GM12878 (cell line): Measurements from ENCODE around the gene SPATA3. TPM values are rescaled to one million over a fixed set of nuclear protein-coding genes. Genes with fewer than 3 reads are reported as not detected.

Experiments
- ATAC-seq: fragments of 200-7000 bp; cut with Tn5 transposase; 3 replicates; pipeline ENCODE4 v1.9.1; 2020; ENCODE audit warnings: mild to moderate bottlenecking, moderate library complexity
- BruUV-seq: library from RNA; stranded (reverse); fragments of 400-500 nt; replicated peaks from 2 replicates; lab custom pipeline; 2021; lab: Mats Ljungman, UMichigan
- CTCF ChIA-PET: fragments of 300-600 bp; sonication (Branson Sonifier 250); formaldehyde crosslinking; extraction: SDS; loops from one replicate; lab custom pipeline; 2021; ENCODE audit warnings: inconsistent platforms; lab: Yijun Ruan, JAX
- POLR2A ChIA-PET: fragments of 350-600 bp; formaldehyde crosslinking; extraction: SDS; loops from one replicate; lab custom pipeline; 2021; ENCODE audit warnings: inconsistent platforms; lab: Charles Lee
- RAD21 ChIA-PET: fragments of 300-600 bp; sonication (Branson Sonifier 250); formaldehyde crosslinking; loops from one replicate; lab custom pipeline; 2023; ENCODE audit warnings: antibody characterized with exemption; ENCODE audit not compliant: unreplicated experiment; lab: Charles Lee
- SMC1A ChIA-PET: fragments of 300-600 bp; sonication (Branson Sonifier 250); formaldehyde crosslinking; loops from one replicate; lab custom pipeline; 2023; ENCODE audit not compliant: unreplicated experiment, uncharacterized antibody; lab: Charles Lee
- DNase-seq: peaks from one replicate; pipeline ENCODE4 v3.0.0-alpha.2; 2011; ENCODE audit warnings: low read depth, low spot score
- FAIRE-seq: peaks from 3 replicates; lab custom pipeline; 2011; peaks lifted over from hg19 to GRCh38; lab: Jason Lieb, UNC
- H2AFZ ChIP-seq: 2 replicates; pipeline ENCODE4 v1.6.0; 2011; ENCODE audit warnings: low read depth, low read length, control low read depth; ENCODE audit not compliant: control insufficient read depth
- H3K27ac ChIP-seq: 2 replicates; pipeline ENCODE4 v1.5.1; 2011; ENCODE audit warnings: control low read depth; ENCODE audit not compliant: control insufficient read depth, insufficient read depth
- H3K27me3 ChIP-seq, 2 experiments: replicated peaks in 1 of 2; 2 replicates each; pipeline versions ENCODE4 v1.6.0 to v1.6.1; 2011; ENCODE audit warnings: low read length in 1 of 2; ENCODE audit not compliant: control insufficient read depth in 2 of 2, insufficient read depth in 2 of 2
- H3K36me3 ChIP-seq, 2 experiments: 2 replicates each; pipeline ENCODE4 v1.5.1; 2011; ENCODE audit warnings: low read length in 1 of 2; ENCODE audit not compliant: control insufficient read depth in 2 of 2, insufficient read depth in 2 of 2
- H3K4me1 ChIP-seq: 2 replicates; pipeline ENCODE4 v1.6.1; 2011; ENCODE audit warnings: mild to moderate bottlenecking, low read length, moderate library complexity, mixed read lengths; ENCODE audit not compliant: control insufficient read depth, insufficient read depth
- H3K4me2 ChIP-seq: 2 replicates; pipeline ENCODE4 v1.6.0; 2011; ENCODE audit warnings: control low read depth; ENCODE audit not compliant: control insufficient read depth, insufficient read depth
- H3K4me3 ChIP-seq: fragments of 200-600 bp; sonication (generic); 2 replicates; pipeline ENCODE4 v1.5.1; 2016
- H3K79me2 ChIP-seq: 2 replicates; pipeline ENCODE4 v1.6.0; 2011; ENCODE audit warnings: low read length; ENCODE audit not compliant: control insufficient read depth, insufficient read depth
- H3K9ac ChIP-seq: 2 replicates; pipeline ENCODE4 v1.8.0; 2011; ENCODE audit warnings: low read length, control low read depth, mixed read lengths; ENCODE audit not compliant: control insufficient read depth, insufficient read depth
- H3K9me3 ChIP-seq: replicated peaks from 3 replicates; pipeline ENCODE4 v1.5.1; 2011; ENCODE audit warnings: mild to moderate bottlenecking, low read length; ENCODE audit not compliant: control insufficient read depth, insufficient read depth
- H4K20me1 ChIP-seq: 2 replicates; pipeline ENCODE4 v1.6.0; 2011; ENCODE audit not compliant: control insufficient read depth, insufficient read depth
- DPF2 ChIP-seq: fragments of 450-650 bp; IDR thresholded peaks from 2 replicates; pipeline ENCODE4 v1.6.1; 2017; ENCODE audit warnings: mild to moderate bottlenecking
- FOS ChIP-seq: IDR thresholded peaks from 3 replicates; pipeline ENCODE4 v1.6.1; 2011; ENCODE audit warnings: borderline replicate concordance; ENCODE audit not compliant: insufficient read length; ENCODE audit errors: extremely low read depth
- ZBED1 ChIP-seq: IDR thresholded peaks from 2 replicates; pipeline ENCODE4 v1.6.1; 2016; ENCODE audit warnings: borderline replicate concordance
- ZNF207 ChIP-seq: fragments of 450-650 bp; IDR thresholded peaks from 2 replicates; pipeline ENCODE4 v1.6.1; 2014; ENCODE audit warnings: antibody characterized with exemption, mild to moderate bottlenecking, borderline replicate concordance
- WGBS: methylation state at CpG from one replicate; pipeline ENCODE4 v1.1.6; 2016; ENCODE audit warnings: low lambda C conversion rate; ENCODE audit not compliant: insufficient replicate concordance, insufficient coverage; ENCODE audit errors: missing lambda C conversion rate; 5-methylcytosine and 5-hydroxymethylcytosine counted together
- in situ Hi-C: fragments of 300-500 bp; cut with MboI; formaldehyde crosslinking; loops from 9 replicates; pipeline ENCODE4 v1.14.3; 2018; ENCODE audit warnings: mixed read lengths
- intact Hi-C: fragments of 100-400 bp; cut with micrococcal nuclease; formaldehyde crosslinking; loops from one replicate; pipeline ENCODE4 v1.14.2; 2022; ENCODE audit not compliant: unreplicated experiment
- polyA plus RNA-seq, 11 experiments: library from polyadenylated mRNA; depleted of rRNA in 4 of 11; unstranded in 6 of 11; stranded (reverse) in 5 of 11; fragments of >200 nt; fragmentation: Nextera tagmentation in 4 of 11; fragmentation: Illumina TruSeq in 1 of 11; extraction: Ambion mirVana in 4 of 11; extraction: Trizol in 1 of 11; gene quantifications; 1 replicate in 1 of 11; 2 replicates in 10 of 11; pipeline versions ENCODE4 v1.2.1 to v1.2.3, GENCODE V29; 2011 to 2016; ENCODE audit warnings: inconsistent platforms in 2 of 11, missing spikeins in 2 of 11, low read depth in 1 of 11
- total RNA-seq, 4 experiments: library from RNA; depleted of rRNA in 3 of 4; stranded (reverse); fragments of >200 nt in 3 of 4; fragmentation: Illumina TruSeq in 1 of 4; extraction: Trizol in 1 of 4; gene quantifications; 2 replicates each; pipeline versions ENCODE4 v1.2.1 to v1.2.3, GENCODE V29; 2013 to 2021
- TF ChIP-seq, protein P1 (sequence below): IDR thresholded peaks from 2 replicates; pipeline ENCODE4 v1.6.1; 2012; ENCODE audit warnings: improper control_type of control experiment, low read depth, low read length; ENCODE audit not compliant: insufficient replicate concordance

SPATA3 gene
- total and polyA plus RNA-seq, 10 of the 15 experiments (the other 5 are each of a cell fraction or from before 2014, with no cell fraction given), result not detected

DNA sequence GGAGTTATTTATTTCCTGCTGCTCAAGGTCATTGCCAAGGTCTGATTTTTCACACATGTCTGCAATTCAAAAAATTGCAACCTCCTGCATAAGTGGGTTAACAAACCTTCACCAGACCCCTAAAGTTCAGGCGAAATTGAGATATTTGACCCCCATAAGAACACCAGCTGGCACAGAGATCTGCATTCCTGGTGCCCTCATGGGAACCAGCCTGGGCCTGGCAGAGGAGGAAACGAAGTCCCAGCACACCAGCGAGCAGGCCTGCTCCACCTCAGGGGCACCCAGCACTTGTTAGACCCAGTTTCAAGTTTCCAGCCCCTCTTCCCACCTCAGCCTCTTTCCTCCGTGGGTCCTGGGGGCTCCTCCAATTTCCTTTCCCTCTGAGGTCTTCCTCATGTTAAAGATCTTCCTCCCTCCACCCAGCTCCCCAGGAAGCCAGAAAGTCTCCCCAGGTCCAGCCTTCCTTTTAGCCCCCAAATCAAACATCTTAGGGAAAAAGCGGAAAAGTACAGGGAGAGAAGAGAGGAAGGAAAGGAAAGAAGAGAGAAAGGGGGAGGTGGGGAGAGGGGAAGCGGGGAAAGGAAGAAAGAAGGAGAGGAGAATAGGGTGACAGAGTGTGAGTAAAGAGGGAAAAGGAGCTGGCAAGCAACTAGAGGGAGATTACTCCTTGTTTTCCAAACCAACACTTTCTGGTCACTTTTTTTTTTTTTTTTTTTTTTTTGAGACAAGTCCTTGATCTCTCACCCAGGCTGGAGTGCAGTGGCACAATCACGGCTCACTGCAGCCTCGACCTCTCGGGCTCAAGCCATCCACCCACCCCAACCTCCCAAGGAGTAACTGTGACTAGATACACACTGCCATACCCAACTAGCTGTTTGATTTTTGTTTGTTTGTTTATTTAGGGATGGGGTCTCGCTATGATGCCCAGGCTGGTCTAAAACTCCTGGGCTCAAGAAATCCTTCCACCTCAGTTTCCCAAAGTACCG is 37.5 kb downstream of the SPATA3 start:
- no peak for FAIRE-seq
- Histone ChIP-seq H3K9me3 (no peaks in the 10 kb centered on the region), H3K27me3 (peaks cover 7 to 10% of the 10 kb centered on the region in 2 experiments), H3K79me2 (no peaks in the 10 kb centered on the region), H3K4me2 (no peak overlapping the region), H3K4me3 (no peak overlapping the region), H3K4me1 (peaks cover 3% of the 10 kb centered on the region; the same call in 1 of the 2 replicates), H3K27ac (no peak overlapping the region), H3K9ac (no peak overlapping the region), H4K20me1 (no peaks in the 10 kb centered on the region), H3K36me3 (no peaks in the 10 kb centered on the region), H2AFZ (no peak overlapping the region)
- no peak for DNase-seq
- BruUV-seq, result no TSS peak
- TF ChIP-seq ZBED1, result no peak
- TF ChIP-seq, protein P1, sequence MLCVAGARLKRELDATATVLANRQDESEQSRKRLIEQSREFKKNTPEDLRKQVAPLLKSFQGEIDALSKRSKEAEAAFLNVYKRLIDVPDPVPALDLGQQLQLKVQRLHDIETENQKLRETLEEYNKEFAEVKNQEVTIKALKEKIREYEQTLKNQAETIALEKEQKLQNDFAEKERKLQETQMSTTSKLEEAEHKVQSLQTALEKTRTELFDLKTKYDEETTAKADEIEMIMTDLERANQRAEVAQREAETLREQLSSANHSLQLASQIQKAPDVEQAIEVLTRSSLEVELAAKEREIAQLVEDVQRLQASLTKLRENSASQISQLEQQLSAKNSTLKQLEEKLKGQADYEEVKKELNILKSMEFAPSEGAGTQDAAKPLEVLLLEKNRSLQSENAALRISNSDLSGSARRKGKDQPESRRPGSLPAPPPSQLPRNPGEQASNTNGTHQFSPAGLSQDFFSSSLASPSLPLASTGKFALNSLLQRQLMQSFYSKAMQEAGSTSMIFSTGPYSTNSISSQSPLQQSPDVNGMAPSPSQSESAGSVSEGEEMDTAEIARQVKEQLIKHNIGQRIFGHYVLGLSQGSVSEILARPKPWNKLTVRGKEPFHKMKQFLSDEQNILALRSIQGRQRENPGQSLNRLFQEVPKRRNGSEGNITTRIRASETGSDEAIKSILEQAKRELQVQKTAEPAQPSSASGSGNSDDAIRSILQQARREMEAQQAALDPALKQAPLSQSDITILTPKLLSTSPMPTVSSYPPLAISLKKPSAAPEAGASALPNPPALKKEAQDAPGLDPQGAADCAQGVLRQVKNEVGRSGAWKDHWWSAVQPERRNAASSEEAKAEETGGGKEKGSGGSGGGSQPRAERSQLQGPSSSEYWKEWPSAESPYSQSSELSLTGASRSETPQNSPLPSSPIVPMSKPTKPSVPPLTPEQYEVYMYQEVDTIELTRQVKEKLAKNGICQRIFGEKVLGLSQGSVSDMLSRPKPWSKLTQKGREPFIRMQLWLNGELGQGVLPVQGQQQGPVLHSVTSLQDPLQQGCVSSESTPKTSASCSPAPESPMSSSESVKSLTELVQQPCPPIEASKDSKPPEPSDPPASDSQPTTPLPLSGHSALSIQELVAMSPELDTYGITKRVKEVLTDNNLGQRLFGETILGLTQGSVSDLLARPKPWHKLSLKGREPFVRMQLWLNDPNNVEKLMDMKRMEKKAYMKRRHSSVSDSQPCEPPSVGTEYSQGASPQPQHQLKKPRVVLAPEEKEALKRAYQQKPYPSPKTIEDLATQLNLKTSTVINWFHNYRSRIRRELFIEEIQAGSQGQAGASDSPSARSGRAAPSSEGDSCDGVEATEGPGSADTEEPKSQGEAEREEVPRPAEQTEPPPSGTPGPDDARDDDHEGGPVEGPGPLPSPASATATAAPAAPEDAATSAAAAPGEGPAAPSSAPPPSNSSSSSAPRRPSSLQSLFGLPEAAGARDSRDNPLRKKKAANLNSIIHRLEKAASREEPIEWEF, result no peak
- TF ChIP-seq FOS, result no peak
- TF ChIP-seq DPF2, result no peak
- TF ChIP-seq ZNF207, result no peak
- ATAC-seq, result no peak
- intact Hi-C loops, result no loop called here
- POLR2A ChIA-PET, result no interaction called here
- 25% methylated on average over 11 of the region's 11 CpGs for WGBS
- in situ Hi-C loops, result no loop called here
- CTCF ChIA-PET, result interaction anchor here (1.4 to 3.0 kb wide), 3 partner anchors 16 to 45 kb away, joined by 3 to 16 read pairs (median 4); no protein-coding TSS in a partner anchor
- RAD21 ChIA-PET, result interaction anchor here (1.5 kb wide), 1 partner anchor 19 kb away, joined by 3 read pairs; no protein-coding TSS in a partner anchor
- SMC1A ChIA-PET, result no interaction called here
